Activated T-cell treated with anti-CD3 and anti-CD28 coated beads for 48 hours (primary cell): ENCODE measurements around the gene ST8SIA1.

Source experiments
- DNase-seq: peaks from one replicate; pipeline ENCODE4 v3.0.0-alpha.2; 2020; ENCODE audit warnings: low read depth

Gene ST8SIA1

GRCh38 chr12:22283006-22283506 lies 51.5 kb downstream of the ST8SIA1 start:
- no peak for DNase-seq

- no peak for DNase-seq
Measured at GRCh38 chr12:22282283-22282682, 52.2 kb downstream of the ST8SIA1 start.

GRCh38 chr12:22276867-22277266 lies 57.6 kb downstream of the ST8SIA1 start:
- no peak for DNase-seq

GRCh38 chr12:22276313-22276712 lies 58.2 kb downstream of the ST8SIA1 start:
- no peak for DNase-seq

GRCh38 chr12:22275843-22276242 lies 58.7 kb downstream of the ST8SIA1 start:
- no peak for DNase-seq

GRCh38 chr12:22272335-22273151 lies 62.0 kb downstream of the ST8SIA1 start:
- DNase-seq: no peak

GRCh38 chr12:22271023-22271422 lies 63.5 kb downstream of the ST8SIA1 start:
- no peak for DNase-seq

GRCh38 chr12:22268973-22269372 lies 65.5 kb downstream of the ST8SIA1 start:
- DNase-seq: no peak

- DNase-seq: no peak
Measured at GRCh38 chr12:22268406-22268805, 66.1 kb downstream of the ST8SIA1 start.

- DNase-seq: no peak
Measured at GRCh38 chr12:22266101-22266500, 68.4 kb downstream of the ST8SIA1 start.

- no peak for DNase-seq
Measured at GRCh38 chr12:22264380-22264779, 70.1 kb downstream of the ST8SIA1 start.

GRCh38 chr12:22262309-22262708 lies 72.2 kb downstream of the ST8SIA1 start:
- DNase-seq: no peak

- DNase-seq: no peak
Measured at GRCh38 chr12:22257100-22257499, 77.4 kb downstream of the ST8SIA1 start.

- no peak for DNase-seq
Measured at GRCh38 chr12:22256605-22257004, 77.9 kb downstream of the ST8SIA1 start.

GRCh38 chr12:22256041-22256441 lies 78.5 kb downstream of the ST8SIA1 start:
- no peak for DNase-seq

- no peak for DNase-seq
Measured at GRCh38 chr12:22255097-22255496, 79.4 kb downstream of the ST8SIA1 start.

- DNase-seq: no peak
Measured at GRCh38 chr12:22254478-22254877, 80.0 kb downstream of the ST8SIA1 start.

- no peak for DNase-seq
Measured at GRCh38 chr12:22252057-22252456, 82.5 kb downstream of the ST8SIA1 start.

- no peak for DNase-seq
Measured at GRCh38 chr12:22250762-22251161, 83.7 kb downstream of the ST8SIA1 start.

- DNase-seq: no peak
Measured at GRCh38 chr12:22248571-22249115, 85.9 kb downstream of the ST8SIA1 start.

- no peak for DNase-seq
Measured at GRCh38 chr12:22248121-22248520, 86.4 kb downstream of the ST8SIA1 start.

- DNase-seq: no peak
Measured at GRCh38 chr12:22246217-22246846, 88.2 kb downstream of the ST8SIA1 start.

- no peak for DNase-seq
Measured at GRCh38 chr12:22242726-22243125, 91.8 kb downstream of the ST8SIA1 start.
